OCI-LY7 (cell line): ENCODE data around the gene OR2T8. TPM values are rescaled to one million over a fixed set of nuclear protein-coding genes. Genes with fewer than 3 reads are reported as not detected.

Source experiments
- BruUV-seq: library from RNA; stranded (reverse); fragments of 400-500 nt; replicated peaks from 2 replicates; lab custom pipeline; 2021; lab: Mats Ljungman, UMichigan
- CTCF ChIA-PET: fragments of 300-600 bp; sonication (Branson Sonifier 250); formaldehyde crosslinking; loops from one replicate; lab custom pipeline; 2022; ENCODE audit warnings: antibody characterized with exemption; ENCODE audit not compliant: unreplicated experiment; lab: Charles Lee
- POLR2A ChIA-PET: fragments of 300-600 bp; sonication (Branson Sonifier 250); formaldehyde crosslinking; loops from one replicate; lab custom pipeline; 2022; ENCODE audit warnings: antibody characterized with exemption; lab: Charles Lee
- DNase-seq: peaks from one replicate; pipeline ENCODE4 v3.0.0-alpha.2; 2015; ENCODE audit warnings: low spot score
- H2AFZ ChIP-seq: fragments of 200-600 bp; sonication (generic), shearing (Covaris generic); 2 replicates; pipeline ENCODE4 v1.6.1; 2014; ENCODE audit warnings: mild to moderate bottlenecking, antibody characterized with exemption, low read length, moderate library complexity
- H3K27ac ChIP-seq: fragments of 200-600 bp; sonication (generic); 2 replicates; pipeline ENCODE4 v1.5.1; 2014; ENCODE audit warnings: mixed run types, low read depth, mild to moderate bottlenecking, moderate library complexity, low read length, inconsistent platforms; ENCODE audit not compliant: poor library complexity, severe bottlenecking
- H3K36me3 ChIP-seq: fragments of 200-600 bp; sonication (generic); 2 replicates; pipeline ENCODE4 v1.6.1; 2014; ENCODE audit warnings: mild to moderate bottlenecking, antibody characterized with exemption, low read length, moderate library complexity, mixed read lengths; ENCODE audit not compliant: insufficient read depth
- H3K4me1 ChIP-seq: fragments of 200-600 bp; sonication (generic); 2 replicates; pipeline ENCODE4 v1.5.1; 2014; ENCODE audit warnings: mild to moderate bottlenecking, low read length; ENCODE audit not compliant: insufficient read depth, poor library complexity, severe bottlenecking
- H3K4me2 ChIP-seq: fragments of 200-600 bp; sonication (generic); 2 replicates; pipeline ENCODE4 v1.6.1; 2014; ENCODE audit warnings: mild to moderate bottlenecking, low read length
- H3K4me3 ChIP-seq: fragments of 200-600 bp; sonication (generic); 2 replicates; pipeline ENCODE4 v1.5.1; 2014; ENCODE audit warnings: mild to moderate bottlenecking, low read depth, low read length; ENCODE audit not compliant: poor library complexity, severe bottlenecking
- H3K79me2 ChIP-seq: fragments of 200-600 bp; sonication (generic); 2 replicates; pipeline ENCODE4 v1.6.1; 2016; ENCODE audit warnings: low read depth, mild to moderate bottlenecking, low read length, moderate library complexity, mixed read lengths; ENCODE audit not compliant: insufficient read depth
- H3K9me2 ChIP-seq: fragments of 200-600 bp; sonication (generic); 2 replicates; pipeline ENCODE4 v1.6.1; 2016; ENCODE audit warnings: mild to moderate bottlenecking, low read length, mixed read lengths; ENCODE audit not compliant: insufficient read depth
- H3K9me3 ChIP-seq: fragments of 200-600 bp; sonication (generic); 2 replicates; pipeline ENCODE4 v1.6.1; 2014; ENCODE audit warnings: mild to moderate bottlenecking, mixed run types, low read length, mixed read lengths
- H4K20me1 ChIP-seq: fragments of 200-600 bp; sonication (generic); 2 replicates; pipeline ENCODE4 v1.6.1; 2014; ENCODE audit warnings: mild to moderate bottlenecking, antibody characterized with exemption, low read length, moderate library complexity, mixed read lengths; ENCODE audit not compliant: insufficient read depth
- CTCF ChIP-seq: fragments of 200-600 bp; sonication (generic); conservative IDR thresholded peaks from 2 replicates; pipeline ENCODE4 v1.5.1; 2014; ENCODE audit warnings: mild to moderate bottlenecking, antibody characterized with exemption, low read length, moderate library complexity, mixed read lengths
- EZH2phosphoT487 ChIP-seq: fragments of 200-600 bp; sonication (generic); IDR thresholded peaks from 2 replicates; pipeline ENCODE4 v1.6.1; 2018; ENCODE audit warnings: low read depth, borderline replicate concordance, mild to moderate bottlenecking, mixed run types, antibody characterized with exemption, low read length, moderate library complexity, mixed read lengths
- intact Hi-C: fragments of 100-400 bp; cut with micrococcal nuclease; formaldehyde crosslinking; loops from one replicate; pipeline ENCODE4 v1.10.0; 2022; ENCODE audit not compliant: unreplicated experiment
- total RNA-seq, 2 experiments: library from RNA; depleted of rRNA in 1 of 2; stranded (reverse); fragments of >200 nt in 1 of 2; shearing (Covaris generic) in 1 of 2; gene quantifications; 2 replicates each; pipeline ENCODE4 v1.2.3, GENCODE V29; 2014 to 2022

The OR2T8 gene
- total RNA-seq, 2 experiments from 2014 or later = not detected

- Histone ChIP-seq H3K4me3 (no peak overlapping the region), H3K9me3 (no peaks in the 10 kb centered on the region), H3K79me2 (no peaks in the 10 kb centered on the region), H4K20me1 (no peaks in the 10 kb centered on the region), H3K4me1 (no peaks in the 10 kb centered on the region), H3K9me2 (no peaks in the 10 kb centered on the region), H2AFZ (no peak overlapping the region), H3K4me2 (no peak overlapping the region), H3K36me3 (no peaks in the 10 kb centered on the region), H3K27ac (no peak overlapping the region)
- no TSS peak for BruUV-seq
- TF ChIP-seq EZH2phosphoT487 (no peak), CTCF (no peak)
- ChIA-PET POLR2A (interaction anchor here (0.7 kb wide), 1 partner anchor 21 kb away, joined by 3 read pairs; no protein-coding TSS in a partner anchor), CTCF (no interaction called here)
- no peak for DNase-seq
- intact Hi-C loops = no loop called here
These were observed 33.4 kb downstream of the OR2T8 start for GRCh38 chr1:247953408-247953807.

GRCh38 chr1:247961791-247962190 lies 41.7 kb downstream of the OR2T8 start:
- intact Hi-C loops = no loop called here
- Histone ChIP-seq H3K4me2 (no peak overlapping the region), H3K4me3 (no peak overlapping the region), H3K27ac (no peak overlapping the region), H4K20me1 (no peaks in the 10 kb centered on the region), H3K4me1 (no peaks in the 10 kb centered on the region), H3K79me2 (no peaks in the 10 kb centered on the region), H2AFZ (no peak overlapping the region), H3K9me3 (no peaks in the 10 kb centered on the region), H3K36me3 (no peaks in the 10 kb centered on the region), H3K9me2 (no peaks in the 10 kb centered on the region)
- POLR2A ChIA-PET = no interaction called here
- no peak for DNase-seq
- BruUV-seq = no TSS peak
- CTCF ChIA-PET = no interaction called here
- TF ChIP-seq CTCF = no peak
- TF ChIP-seq EZH2phosphoT487 = no peak

GRCh38 chr1:247962911-247963588 lies 43.0 kb downstream of the OR2T8 start:
- intact Hi-C loops = no loop called here
- Histone ChIP-seq H3K36me3 (no peaks in the 10 kb centered on the region), H3K79me2 (no peaks in the 10 kb centered on the region), H3K4me1 (no peaks in the 10 kb centered on the region), H2AFZ (no peak overlapping the region), H3K4me3 (no peak overlapping the region), H3K4me2 (no peak overlapping the region), H3K9me2 (no peaks in the 10 kb centered on the region), H3K27ac (no peak overlapping the region), H3K9me3 (no peaks in the 10 kb centered on the region), H4K20me1 (no peaks in the 10 kb centered on the region)
- ChIA-PET CTCF (no interaction called here), POLR2A (no interaction called here)
- TF ChIP-seq EZH2phosphoT487 (no peak), CTCF (no peak)
- no TSS peak for BruUV-seq
- DNase-seq = no peak
